CD4-positive, alpha-beta T cell treated with Interleukin-4 for 1 hour (primary cell): ENCODE results near the gene PC.
A peak's percentile ranks its signal among the peaks of the same experiment; 100 is the strongest.
"Not testable (repeated sequence)": the region's sequence is repeated elsewhere in the genome, so short reads cannot be mapped to it uniquely, and the experiment has no call there.

Experiments used
- DNase-seq, 2 donors: peaks; one replicate each; pipeline ENCODE4 v3.0.0-alpha.2; 2020 to 2022

Gene PC

DNA sequence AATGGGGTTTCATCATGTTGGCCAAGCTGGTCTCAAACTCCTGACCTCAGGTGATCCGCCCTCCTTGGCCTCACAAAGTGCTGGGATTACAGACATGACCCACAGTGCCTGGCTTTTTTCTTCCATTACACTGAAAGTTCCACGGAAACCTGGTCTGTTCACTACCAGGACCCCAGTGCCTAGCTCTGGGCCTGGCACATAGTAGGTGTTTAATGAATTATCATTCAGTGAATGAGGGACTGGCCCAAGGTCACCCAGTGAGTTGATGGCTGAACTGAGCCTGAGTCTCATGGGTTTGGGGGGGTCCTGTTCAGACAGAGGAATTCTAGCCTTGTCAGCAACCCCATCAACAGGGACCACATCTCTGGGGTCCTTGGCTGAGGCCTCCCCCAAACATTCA, 20.0 kb upstream of the PC start:
- DNase-seq: no peak

GRCh38 chr11:66976925-66977324, 18.7 kb upstream of the PC start:
- DNase-seq: no peak

GRCh38 chr11:66976028-66976467, 17.9 kb upstream of the PC start:
- peak in 1 of 2 donors; percentile 20 for DNase-seq

DNA sequence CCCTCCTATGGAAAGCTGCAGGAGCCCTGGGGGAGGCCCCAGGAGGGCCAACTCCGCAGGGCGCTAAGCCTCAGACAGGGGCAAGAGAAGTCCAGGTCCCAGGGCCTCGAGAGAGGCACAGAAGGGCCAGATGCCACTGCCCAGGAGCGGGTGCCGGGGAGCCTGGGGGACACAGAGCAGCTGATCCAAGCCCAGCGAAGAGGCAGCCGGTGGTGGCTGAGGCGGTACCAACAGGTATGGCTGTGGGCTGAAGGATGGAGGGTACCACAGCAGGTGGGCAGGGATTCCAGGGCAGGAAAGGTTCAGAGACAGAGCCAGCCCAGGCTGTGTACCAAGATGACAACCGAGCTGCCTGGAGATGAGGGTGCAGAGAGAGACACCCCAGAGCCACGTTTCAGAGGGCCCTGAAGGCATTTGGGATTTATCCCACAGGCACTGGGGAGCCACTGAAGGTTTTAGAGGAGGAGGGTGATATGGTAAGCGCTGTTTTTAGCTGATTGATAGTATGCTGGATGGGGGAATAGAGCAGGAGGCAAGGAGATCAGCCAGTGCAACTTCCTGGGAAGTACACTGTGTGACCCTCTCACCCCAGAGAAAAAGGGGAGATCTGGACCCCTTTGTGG, 17.3 kb upstream of the PC start:
- no peak for DNase-seq

GRCh38 chr11:66974724-66975404, 16.7 kb upstream of the PC start, which contains the start of gene C11orf86:
C11orf86 (plus strand) TSS chr11:66975304; CDS start chr11:66975363, 59 bp downstream.
- DNase-seq: no peak

GRCh38 chr11:66973956-66974580, 15.9 kb upstream of the PC start:
- DNase-seq: no peak

DNA sequence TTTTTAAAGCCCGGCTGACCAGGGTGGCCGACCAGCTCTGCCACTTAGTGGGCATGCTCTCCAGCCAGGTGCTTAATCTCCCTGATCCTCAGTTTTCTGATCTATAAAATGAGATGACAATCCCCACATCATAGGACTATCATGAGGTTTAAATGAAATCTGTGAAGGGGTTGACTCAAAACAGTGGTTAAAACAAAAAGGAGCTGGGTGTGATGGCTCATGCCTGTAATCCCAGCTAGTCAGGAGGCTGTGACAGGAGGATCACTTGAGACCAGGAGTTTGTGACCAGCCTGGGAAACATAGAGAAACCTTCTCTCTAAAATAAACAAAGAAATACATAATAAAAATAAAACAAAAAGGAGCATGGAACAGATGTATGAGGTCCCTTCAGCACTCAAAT, 13.3 kb upstream of the PC start:
- DNase-seq: no peak

GRCh38 chr11:66970807-66971442, 12.7 kb upstream of the PC start:
- DNase-seq: peak in 1 of 2 donors; percentile 72

DNA sequence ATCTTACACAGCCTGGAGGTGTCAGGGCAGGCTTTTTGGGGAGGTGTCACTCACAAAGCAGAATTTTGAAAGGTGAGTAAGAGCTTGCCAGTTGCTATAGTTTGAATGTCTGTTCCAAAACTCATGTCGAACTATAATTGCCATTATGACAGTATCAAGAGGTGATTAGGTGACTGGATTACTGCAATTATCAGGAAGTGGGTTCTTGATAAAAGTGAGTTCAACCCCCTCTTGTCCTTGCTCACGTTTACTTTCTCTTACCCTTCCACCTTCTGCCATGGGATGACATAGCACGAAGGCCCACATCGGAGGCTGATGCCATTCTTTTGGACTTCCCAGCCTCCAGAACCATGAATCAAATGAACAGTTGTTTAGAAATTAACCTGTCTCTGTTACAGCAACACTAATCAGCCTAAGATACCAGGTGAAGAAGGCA, 12.2 kb upstream of the PC start:
- DNase-seq: no peak

DNA sequence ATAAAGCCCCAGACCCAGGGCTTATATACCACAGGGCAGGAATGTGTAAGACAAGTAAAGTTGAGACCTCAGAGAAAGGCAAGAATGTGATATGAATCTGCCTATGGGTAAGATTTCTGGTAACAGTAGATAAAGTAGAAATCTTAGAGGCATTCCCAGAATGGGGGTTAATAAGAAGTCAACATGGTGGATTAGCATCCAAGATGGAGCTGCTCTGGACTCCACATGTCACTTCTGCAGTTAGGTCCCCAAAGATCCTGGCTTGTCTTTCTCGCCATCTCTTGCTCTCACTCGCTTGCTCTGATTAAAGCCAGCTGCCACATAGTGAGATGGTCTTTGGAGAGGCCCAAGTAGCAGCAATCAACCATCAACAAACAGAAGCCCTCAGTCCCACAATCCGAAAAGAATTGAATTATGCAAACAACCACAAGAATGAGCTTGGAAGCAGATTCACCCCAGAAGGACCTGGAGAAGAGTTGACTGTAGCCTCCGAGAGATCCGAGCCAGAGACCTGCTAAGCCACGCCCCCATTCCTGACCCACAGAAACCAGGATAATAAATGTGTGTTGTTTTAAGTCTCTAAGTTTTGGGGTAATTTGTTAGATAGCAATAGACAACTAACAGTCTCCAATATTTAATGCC, 11.5 kb upstream of the PC start:
- DNase-seq: no peak

DNA sequence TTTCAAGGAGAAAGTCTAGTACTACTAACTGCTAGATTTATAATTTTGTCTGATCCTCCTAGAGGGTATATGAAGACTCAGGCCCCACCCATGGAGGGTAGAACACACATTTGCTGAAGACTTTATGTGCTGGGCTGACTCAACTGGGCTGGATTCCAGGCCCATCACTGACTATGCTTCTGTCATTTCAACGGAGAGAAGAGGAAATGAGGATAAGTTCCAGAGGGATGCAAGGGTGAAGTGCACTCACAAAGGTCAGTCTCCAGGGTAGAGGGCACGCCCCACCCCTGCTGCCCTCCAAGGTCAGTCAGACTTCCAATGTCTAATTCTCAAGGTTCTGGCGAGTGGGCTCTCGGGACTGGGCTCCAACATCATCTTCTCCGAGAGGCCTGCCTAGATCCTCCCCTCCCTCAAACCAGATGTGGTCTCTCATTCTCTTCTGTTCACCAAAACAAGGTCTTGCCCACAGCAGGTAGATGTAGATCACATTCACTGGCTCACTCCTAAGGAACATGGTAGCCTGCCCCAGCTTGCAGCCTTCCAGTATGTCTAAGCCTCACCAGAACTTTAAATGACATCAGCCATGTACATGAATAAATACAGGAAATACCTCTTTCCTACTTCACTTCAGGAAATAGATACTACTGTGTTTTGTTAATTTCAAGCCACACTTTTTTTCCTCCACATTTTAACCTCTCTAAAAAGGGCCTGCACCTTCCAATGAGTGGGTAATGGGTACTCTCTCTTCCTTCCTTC, 9.7 kb upstream of the PC start:
- DNase-seq: no peak

DNA sequence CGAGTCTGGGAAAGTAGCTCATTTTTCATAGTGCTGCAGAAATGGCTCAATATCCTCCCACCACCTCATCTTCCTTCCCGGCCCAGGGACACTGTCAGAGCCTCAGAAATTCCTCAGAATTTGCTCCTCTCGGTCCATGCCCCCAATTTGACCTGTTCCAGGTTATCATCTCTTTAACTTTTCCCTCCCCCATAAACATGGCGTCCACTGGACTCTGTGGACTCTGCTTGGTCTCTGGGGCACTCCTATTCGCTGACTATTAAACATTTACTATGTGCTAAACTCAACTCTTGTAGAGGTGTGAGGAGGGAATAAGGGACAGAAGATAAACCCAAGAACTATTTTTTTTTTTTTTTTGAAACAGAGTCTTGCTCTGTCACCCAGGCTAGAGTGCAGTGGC, 8.2 kb upstream of the PC start:
- DNase-seq: no peak

DNA sequence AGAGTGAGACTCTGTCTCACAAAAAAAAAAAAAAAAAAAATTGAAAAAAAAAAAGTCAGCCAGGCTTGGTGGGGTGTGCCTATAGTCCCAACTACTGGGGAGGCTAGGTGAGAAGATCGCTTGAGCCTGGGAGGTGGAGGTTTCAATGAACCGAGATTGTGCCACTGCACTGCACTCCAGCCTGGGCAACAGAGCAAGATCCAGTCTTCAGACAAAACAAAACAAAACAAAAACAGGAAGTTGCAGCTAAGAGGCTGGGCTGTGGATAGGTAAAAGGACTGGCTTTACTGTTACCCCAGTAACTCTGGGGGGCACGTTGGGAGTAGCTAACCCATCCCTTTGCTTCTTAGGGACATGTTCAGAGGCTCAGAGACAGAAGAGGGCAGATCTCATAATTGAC, 6.3 kb upstream of the PC start:
- DNase-seq: no peak

DNA sequence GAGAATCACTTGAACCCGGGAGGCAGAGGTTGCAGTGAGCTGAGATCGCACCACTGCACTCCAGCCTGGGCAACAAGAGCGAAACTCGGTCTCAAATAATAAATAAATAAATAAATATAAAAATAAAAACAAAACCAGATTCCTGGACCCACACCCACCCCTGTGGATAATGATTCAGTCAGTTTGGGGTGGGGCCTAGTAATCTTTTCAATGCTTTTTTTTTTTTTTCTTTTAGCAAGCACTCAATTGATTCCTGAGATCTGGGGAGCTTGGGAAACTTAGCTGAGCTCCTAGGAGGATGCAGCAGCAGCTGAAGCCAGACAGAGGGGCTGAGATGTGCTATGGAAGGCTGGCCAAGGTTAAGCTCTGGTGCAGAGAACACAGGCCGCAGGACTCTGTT, 4.6 kb upstream of the PC start:
- no peak for DNase-seq

GRCh38 chr11:66962247-66962646, 4.1 kb upstream of the PC start:
- no peak for DNase-seq

GRCh38 chr11:66961691-66962213, 3.6 kb upstream of the PC start:
- not testable (repeated sequence) for DNase-seq

GRCh38 chr11:66958956-66959274, 732 bp upstream of the PC start:
- DNase-seq: no peak

DNA sequence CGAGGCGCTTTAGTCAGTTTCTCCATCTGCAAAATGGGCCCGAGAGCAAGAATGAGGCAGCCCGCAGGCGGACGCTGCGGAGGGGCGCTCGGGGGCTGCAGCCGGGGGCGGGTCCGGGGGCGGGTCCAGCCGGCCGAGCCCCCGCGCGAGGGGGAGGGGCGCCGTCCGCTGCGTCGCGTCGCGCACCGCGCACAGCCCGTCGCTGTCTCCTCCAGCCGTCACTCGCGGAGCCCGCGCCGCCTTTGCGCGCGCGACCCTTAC, 282 bp downstream of the PC start:
- no peak for DNase-seq

GRCh38 chr11:66956689-66957290, 1.4 kb downstream of the PC start:
- no peak for DNase-seq

- no peak for DNase-seq
Measured at GRCh38 chr11:66953081-66953833, 4.9 kb downstream of the PC start.

- DNase-seq: no peak
Measured at GRCh38 chr11:66951927-66952337, 6.3 kb downstream of the PC start.
